Adrenal gland (tissue), 5 donors: Measurements from ENCODE around the gene NUTM1.

ENCODE experiments used
- CTCF ChIP-seq, 6 experiments: fragments of 450-650 bp in 4 of 6; fragments of 200-600 bp in 2 of 6; sonication (generic) in 1 of 6; IDR thresholded peaks; 1 replicate in 5 of 6; 2 replicates in 1 of 6; pipeline versions ENCODE4 v1.5.1 to v1.8.0; 2016 to 2021; ENCODE audit warnings: antibody characterized with exemption in 6 of 6, mild to moderate bottlenecking in 2 of 6, moderate library complexity in 1 of 6
- POLR2A ChIP-seq, 2 donors: fragments of 450-650 bp; IDR thresholded peaks; one replicate each; pipeline ENCODE4 v1.6.1; 2017; ENCODE audit warnings: antibody characterized with exemption in 2 of 2, mild to moderate bottlenecking in 2 of 2, moderate library complexity in 1 of 2
- donor health status: DM: no; HTN: no; CAD: no.

- no peak for TF ChIP-seq CTCF (IDR thresholded peaks at IDR 0.05)
- TF ChIP-seq POLR2A (IDR thresholded peaks at IDR 0.05): no peak
These were observed 18.2 kb downstream of the NUTM1 start for GRCh38 chr15:34361278-34361677.
